H7 (cell line): ENCODE results near the gene SOX6. TPM values are rescaled to one million over a fixed set of nuclear protein-coding genes. Genes with fewer than 3 reads are reported as not detected.

ENCODE experiments used
- DNase-seq: peaks from one replicate; pipeline ENCODE4 v3.0.0; 2012
- H3K27me3 ChIP-seq: 2 replicates; pipeline ENCODE4 v1.6.0; 2011; ENCODE audit warnings: mild to moderate bottlenecking, low read length; ENCODE audit not compliant: control insufficient read depth, insufficient read depth
- H3K36me3 ChIP-seq: replicated peaks from 2 replicates; pipeline ENCODE4 v1.5.1; 2011; ENCODE audit warnings: low read length; ENCODE audit not compliant: control insufficient read depth, insufficient read depth
- H3K4me3 ChIP-seq: 2 replicates; pipeline ENCODE4 v1.5.1; 2011; ENCODE audit warnings: low read depth, mild to moderate bottlenecking, control low read depth, low read length, moderate library complexity; ENCODE audit not compliant: insufficient read depth
- total RNA-seq: library from RNA; depleted of rRNA; stranded (reverse); fragments of >200 nt; shearing (Covaris generic); gene quantifications from 2 replicates; pipeline ENCODE4 v1.2.3, GENCODE V29; 2014

Gene SOX6
- total RNA-seq, 1 experiment from 2014 or later = 0.03 TPM

GRCh38 chr11:16191212-16191867 lies 165.0 kb downstream of the SOX6 start:
- H3K27me3 ChIP-seq = no peaks in the 10 kb centered on the region
- no peaks in the 10 kb centered on the region for H3K36me3 ChIP-seq
- no peak overlapping the region for H3K4me3 ChIP-seq
- no peak for DNase-seq

- no peak for DNase-seq
- no peaks in the 10 kb centered on the region for H3K36me3 ChIP-seq
- no peaks in the 10 kb centered on the region for H3K27me3 ChIP-seq
These were observed 169.7 kb downstream of the SOX6 start for GRCh38 chr11:16186680-16187079.

GRCh38 chr11:16185042-16185441 lies 171.3 kb downstream of the SOX6 start:
- H3K36me3 ChIP-seq = no peaks in the 10 kb centered on the region
- no peaks in the 10 kb centered on the region for H3K27me3 ChIP-seq
- DNase-seq = no peak
- no peak overlapping the region for H3K4me3 ChIP-seq

More at GRCh38 chr11:16186680-16187079, 169.7 kb downstream of the SOX6 start:
- H3K4me3 ChIP-seq = no peak overlapping the region

- no peaks in the 10 kb centered on the region for H3K36me3 ChIP-seq
- H3K4me3 ChIP-seq = no peak overlapping the region
- DNase-seq = no peak
- H3K27me3 ChIP-seq = no peaks in the 10 kb centered on the region
These were observed 171.8 kb downstream of the SOX6 start for GRCh38 chr11:16184588-16184987.

GRCh38 chr11:16182553-16182952 lies 173.8 kb downstream of the SOX6 start:
- no peak for DNase-seq
- Histone ChIP-seq H3K4me3 (no peak overlapping the region), H3K36me3 (no peaks in the 10 kb centered on the region), H3K27me3 (no peaks in the 10 kb centered on the region)

- Histone ChIP-seq H3K36me3 (no peaks in the 10 kb centered on the region), H3K4me3 (no peak overlapping the region), H3K27me3 (no peaks in the 10 kb centered on the region)
- DNase-seq = no peak
These were observed 175.5 kb downstream of the SOX6 start for GRCh38 chr11:16180868-16181267.

GRCh38 chr11:16179676-16180075 lies 176.7 kb downstream of the SOX6 start:
- H3K36me3 ChIP-seq = no peaks in the 10 kb centered on the region
- DNase-seq = no peak
- H3K4me3 ChIP-seq = no peak overlapping the region
- no peaks in the 10 kb centered on the region for H3K27me3 ChIP-seq

- DNase-seq = no peak
- H3K36me3 ChIP-seq = no peaks in the 10 kb centered on the region
- H3K27me3 ChIP-seq = no peaks in the 10 kb centered on the region
- H3K4me3 ChIP-seq = no peak overlapping the region
These were observed 178.1 kb downstream of the SOX6 start for GRCh38 chr11:16178273-16178672.

GRCh38 chr11:16177688-16178087 lies 178.7 kb downstream of the SOX6 start:
- DNase-seq = no peak
- Histone ChIP-seq H3K27me3 (no peaks in the 10 kb centered on the region), H3K4me3 (no peak overlapping the region), H3K36me3 (no peaks in the 10 kb centered on the region)

GRCh38 chr11:16173798-16174197 lies 182.5 kb downstream of the SOX6 start:
- H3K36me3 ChIP-seq = no peaks in the 10 kb centered on the region
- H3K27me3 ChIP-seq = no peaks in the 10 kb centered on the region
- no peak for DNase-seq
- H3K4me3 ChIP-seq = no peak overlapping the region

- H3K36me3 ChIP-seq = no peaks in the 10 kb centered on the region
- no peak overlapping the region for H3K4me3 ChIP-seq
- no peak for DNase-seq
These were observed 184.5 kb downstream of the SOX6 start for GRCh38 chr11:16171882-16172281.

GRCh38 chr11:16169956-16170847 lies 186.1 kb downstream of the SOX6 start:
- H3K4me3 ChIP-seq = no peak overlapping the region
- H3K36me3 ChIP-seq = no peaks in the 10 kb centered on the region
- no peak for DNase-seq
- H3K27me3 ChIP-seq = no peaks in the 10 kb centered on the region

More at GRCh38 chr11:16171882-16172281, 184.5 kb downstream of the SOX6 start:
- no peaks in the 10 kb centered on the region for H3K27me3 ChIP-seq

- DNase-seq = no peak
- Histone ChIP-seq H3K4me3 (no peak overlapping the region), H3K36me3 (no peaks in the 10 kb centered on the region), H3K27me3 (no peaks in the 10 kb centered on the region)
These were observed 186.8 kb downstream of the SOX6 start for GRCh38 chr11:16169541-16169940.

GRCh38 chr11:16167706-16168487 lies 188.4 kb downstream of the SOX6 start:
- Histone ChIP-seq H3K27me3 (no peaks in the 10 kb centered on the region), H3K4me3 (no peak overlapping the region), H3K36me3 (no peaks in the 10 kb centered on the region)
- DNase-seq = no peak
